ENCODE data around the gene MEGF6. TPM values are rescaled to one million over a fixed set of nuclear protein-coding genes. Genes with fewer than 3 reads are reported as not detected.

Gene MEGF6
- total RNA-seq, 4 donors from 2014 or later = 0.88 to 69.0 (median 36.9) TPM

DNA sequence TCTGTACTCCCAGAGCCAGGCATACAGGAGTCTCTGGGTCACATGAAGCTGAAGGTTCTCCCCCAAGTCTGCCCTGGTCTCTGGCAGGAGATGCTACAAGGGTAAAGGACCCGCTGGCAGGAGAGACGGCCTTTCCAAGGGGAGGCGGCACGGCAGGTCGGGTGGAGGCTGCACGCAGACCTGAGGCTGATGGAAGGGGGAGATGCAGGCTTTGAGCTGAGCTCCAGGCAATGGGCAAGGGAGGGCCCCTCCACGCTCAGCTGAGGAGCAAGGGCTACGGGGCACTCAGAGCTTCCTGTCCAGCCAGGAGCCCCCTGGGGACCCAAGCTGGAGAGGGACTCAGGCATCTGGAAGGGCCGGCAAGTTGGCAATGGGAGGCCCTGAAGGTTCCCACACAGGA lies 50.3 kb downstream of the MEGF6 start:
- no peak overlapping the region for H3K4me3 ChIP-seq
- H3K9me3 ChIP-seq = no peaks in the 10 kb centered on the region
- no peak overlapping the region for H3K27ac ChIP-seq
- H3K36me3 ChIP-seq = no peaks in the 10 kb centered on the region
- no peak for DNase-seq
- TF ChIP-seq POLR2A (IDR thresholded peaks at IDR 0.05) = no peak
- TF ChIP-seq, protein P1, sequence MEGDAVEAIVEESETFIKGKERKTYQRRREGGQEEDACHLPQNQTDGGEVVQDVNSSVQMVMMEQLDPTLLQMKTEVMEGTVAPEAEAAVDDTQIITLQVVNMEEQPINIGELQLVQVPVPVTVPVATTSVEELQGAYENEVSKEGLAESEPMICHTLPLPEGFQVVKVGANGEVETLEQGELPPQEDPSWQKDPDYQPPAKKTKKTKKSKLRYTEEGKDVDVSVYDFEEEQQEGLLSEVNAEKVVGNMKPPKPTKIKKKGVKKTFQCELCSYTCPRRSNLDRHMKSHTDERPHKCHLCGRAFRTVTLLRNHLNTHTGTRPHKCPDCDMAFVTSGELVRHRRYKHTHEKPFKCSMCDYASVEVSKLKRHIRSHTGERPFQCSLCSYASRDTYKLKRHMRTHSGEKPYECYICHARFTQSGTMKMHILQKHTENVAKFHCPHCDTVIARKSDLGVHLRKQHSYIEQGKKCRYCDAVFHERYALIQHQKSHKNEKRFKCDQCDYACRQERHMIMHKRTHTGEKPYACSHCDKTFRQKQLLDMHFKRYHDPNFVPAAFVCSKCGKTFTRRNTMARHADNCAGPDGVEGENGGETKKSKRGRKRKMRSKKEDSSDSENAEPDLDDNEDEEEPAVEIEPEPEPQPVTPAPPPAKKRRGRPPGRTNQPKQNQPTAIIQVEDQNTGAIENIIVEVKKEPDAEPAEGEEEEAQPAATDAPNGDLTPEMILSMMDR (IDR thresholded peaks at IDR 0.05) = no peak
- H3K4me1 ChIP-seq = no peaks in the 10 kb centered on the region
- H3K27me3 ChIP-seq = no peaks in the 10 kb centered on the region
- intact Hi-C loops (cut with DNase I; ENCODE audit: low total_unique reads) = no loop called here

GRCh38 chr1:3560251-3560871 lies 50.9 kb downstream of the MEGF6 start:
- Histone ChIP-seq H3K36me3 (no peaks in the 10 kb centered on the region), H3K4me3 (no peak overlapping the region), H3K9me3 (no peaks in the 10 kb centered on the region), H3K27ac (no peak overlapping the region), H3K4me1 (no peaks in the 10 kb centered on the region), H3K27me3 (no peaks in the 10 kb centered on the region)
- intact Hi-C loops (cut with DNase I; ENCODE audit: low total_unique reads) = no loop called here
- TF ChIP-seq, protein P1 (IDR thresholded peaks at IDR 0.05) = no peak
- no peak for TF ChIP-seq POLR2A (IDR thresholded peaks at IDR 0.05)
- DNase-seq = peak in 1 of 2 donors; percentile 60

GRCh38 chr1:3558036-3558726 lies 53.1 kb downstream of the MEGF6 start:
- no peak for TF ChIP-seq POLR2A (IDR thresholded peaks at IDR 0.05)
- TF ChIP-seq, protein P1 (IDR thresholded peaks at IDR 0.05) = no peak
- no peaks in the 10 kb centered on the region for H3K36me3 ChIP-seq
- no peak for DNase-seq
- H3K9me3 ChIP-seq = no peaks in the 10 kb centered on the region
- peaks cover 0 to 6% of the 10 kb centered on the region in 2 donors for H3K4me1 ChIP-seq
- H3K27me3 ChIP-seq = no peaks in the 10 kb centered on the region
- intact Hi-C loops (cut with DNase I; ENCODE audit: low total_unique reads) = no loop called here
- H3K4me3 ChIP-seq = no peak overlapping the region
- no peak overlapping the region for H3K27ac ChIP-seq

DNA sequence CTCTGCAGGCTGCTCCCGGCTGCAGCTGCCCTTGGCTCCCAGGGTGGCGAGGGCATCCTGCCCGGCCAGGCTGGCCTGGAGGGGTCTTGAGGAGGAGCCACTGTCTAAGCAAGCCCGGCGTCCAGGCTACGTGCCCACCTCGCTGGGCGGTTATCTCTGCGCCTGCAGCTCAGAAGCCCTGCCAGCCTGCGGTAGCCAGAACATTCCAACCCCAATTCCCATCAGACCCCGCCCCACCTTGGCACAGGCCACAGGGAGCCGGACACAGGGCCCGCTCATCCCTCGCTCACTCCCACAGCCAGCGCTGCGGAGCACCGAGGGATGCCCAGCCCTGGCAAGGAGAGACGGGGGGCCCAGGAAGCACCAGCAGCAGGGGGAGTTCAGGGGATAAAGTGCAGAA lies 53.9 kb downstream of the MEGF6 start:
- H3K4me3 ChIP-seq = no peak overlapping the region
- intact Hi-C loops (cut with DNase I; ENCODE audit: low total_unique reads) = no loop called here
- DNase-seq = no peak
- H3K27me3 ChIP-seq = no peaks in the 10 kb centered on the region
- H3K27ac ChIP-seq = no peak overlapping the region
- TF ChIP-seq, protein P1 (IDR thresholded peaks at IDR 0.05) = no peak
- TF ChIP-seq POLR2A (IDR thresholded peaks at IDR 0.05) = no peak
- H3K4me1 ChIP-seq = peaks cover 0 to 9% of the 10 kb centered on the region in 2 donors
- no peaks in the 10 kb centered on the region for H3K9me3 ChIP-seq
- no peaks in the 10 kb centered on the region for H3K36me3 ChIP-seq

- H3K4me3 ChIP-seq = no peak overlapping the region
- no peak overlapping the region for H3K27ac ChIP-seq
- TF ChIP-seq, protein P1 (IDR thresholded peaks at IDR 0.05) = no peak
- TF ChIP-seq POLR2A (IDR thresholded peaks at IDR 0.05) = no peak
Measured at GRCh38 chr1:3556336-3556735, 55.0 kb downstream of the MEGF6 start.

More at GRCh38 chr1:3556336-3556735, 55.0 kb downstream of the MEGF6 start:
- no peaks in the 10 kb centered on the region for H3K36me3 ChIP-seq
- intact Hi-C loops (cut with DNase I; ENCODE audit: low total_unique reads) = no loop called here
- H3K27me3 ChIP-seq = no peaks in the 10 kb centered on the region
- no peaks in the 10 kb centered on the region for H3K9me3 ChIP-seq
- peaks cover 0 to 9% of the 10 kb centered on the region in 2 donors for H3K4me1 ChIP-seq
- DNase-seq = no peak

Measured in uterus (tissue), 4 donors.